GM19468 (cell line): ENCODE data around the gene KLHL3.

ENCODE experiments used
- ATAC-seq: cut with Tn5 transposase; IDR thresholded peaks from one replicate; pipeline ENCODE4 v1.9.1; 2021; ENCODE audit warnings: mild to moderate bottlenecking, moderate library complexity, moderate number of reproducible peaks; ENCODE audit not compliant: unreplicated experiment; ENCODE audit errors: extremely low read depth

KLHL3 gene

GRCh38 chr5:137712139-137712667, 23.7 kb downstream of the KLHL3 start:
- ATAC-seq: no peak

GRCh38 chr5:137710086-137710485, 25.8 kb downstream of the KLHL3 start:
- no peak for ATAC-seq

DNA sequence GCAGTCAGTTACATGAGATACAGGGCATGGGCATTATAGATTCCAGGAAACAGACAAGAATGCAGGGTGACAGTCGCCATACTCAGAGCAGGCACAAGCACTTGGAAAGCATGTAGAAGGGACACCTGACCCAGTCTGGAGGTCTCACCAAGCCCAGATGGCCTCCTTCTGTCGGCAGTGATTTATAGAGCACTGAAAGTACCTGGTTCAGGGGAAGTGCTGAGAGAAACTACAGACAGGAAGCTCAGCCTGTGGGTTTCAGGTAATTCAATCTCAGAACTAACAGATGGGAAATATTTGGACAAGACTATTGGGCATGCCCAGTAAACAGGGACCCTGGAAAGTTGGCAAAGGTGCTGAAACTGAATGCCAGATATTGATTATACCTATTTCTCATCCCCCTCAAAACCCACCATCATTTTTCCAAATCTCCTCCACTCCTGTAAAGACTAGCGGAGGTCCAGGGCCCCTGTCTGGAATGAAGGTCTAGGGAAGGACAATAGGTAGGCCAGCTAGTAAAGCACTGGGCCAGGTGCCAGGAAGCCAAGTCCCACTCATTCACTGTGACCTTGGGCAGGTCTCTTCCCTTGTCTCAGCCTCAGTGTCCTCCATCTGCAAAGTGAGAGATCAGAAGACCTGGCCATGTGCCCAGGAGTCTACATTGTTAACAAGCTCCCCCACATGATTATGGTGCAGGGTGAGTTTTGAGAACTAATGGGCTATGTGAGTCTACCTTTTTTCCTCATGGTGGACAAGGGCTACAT, 26.9 kb downstream of the KLHL3 start:
- no peak for ATAC-seq

DNA sequence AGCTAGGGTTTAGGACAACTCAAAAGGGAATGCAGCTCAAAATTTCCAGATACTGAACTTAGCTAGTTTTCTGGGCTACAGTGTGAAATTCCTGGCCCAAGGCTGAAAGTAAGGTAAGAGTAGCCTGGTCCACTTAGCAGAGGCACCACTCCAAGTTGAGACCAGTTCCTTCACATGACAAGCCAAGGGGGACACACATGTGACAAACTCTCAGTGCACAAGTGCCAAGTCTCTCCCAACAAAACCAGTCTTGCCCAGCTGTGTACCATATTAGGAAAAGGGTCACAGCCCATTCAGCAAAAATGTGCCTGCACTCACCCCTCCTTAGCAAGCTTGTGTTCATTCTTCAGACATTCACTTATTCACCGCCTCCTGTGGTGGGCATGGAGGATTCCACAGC, 27.8 kb downstream of the KLHL3 start:
- no peak for ATAC-seq

DNA sequence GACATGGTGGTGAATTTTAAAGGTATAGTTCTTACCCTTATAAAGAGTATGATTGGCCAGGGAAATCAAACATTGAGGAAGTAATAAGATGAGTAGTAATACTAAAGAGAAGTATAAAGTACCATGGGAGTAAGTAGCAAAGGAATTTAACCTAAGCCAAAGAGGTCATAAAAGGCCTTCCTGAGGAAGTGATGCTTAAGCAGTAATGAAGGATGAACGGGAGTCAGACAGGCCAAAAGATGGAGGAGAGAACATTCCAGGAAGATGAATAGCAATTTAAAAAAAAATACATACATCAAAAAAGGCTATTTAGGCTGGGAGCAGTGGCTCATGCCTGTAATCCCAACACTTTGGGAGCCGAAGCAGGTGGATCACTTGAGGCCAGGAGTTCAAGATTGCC, 29.0 kb downstream of the KLHL3 start:
- no peak for ATAC-seq

- no peak for ATAC-seq
These were observed 30.8 kb downstream of the KLHL3 start for GRCh38 chr5:137705106-137705505.

- ATAC-seq: no peak
These were observed 32.3 kb downstream of the KLHL3 start for GRCh38 chr5:137703565-137703964.

GRCh38 chr5:137700282-137700680, 35.6 kb downstream of the KLHL3 start:
- ATAC-seq: no peak

DNA sequence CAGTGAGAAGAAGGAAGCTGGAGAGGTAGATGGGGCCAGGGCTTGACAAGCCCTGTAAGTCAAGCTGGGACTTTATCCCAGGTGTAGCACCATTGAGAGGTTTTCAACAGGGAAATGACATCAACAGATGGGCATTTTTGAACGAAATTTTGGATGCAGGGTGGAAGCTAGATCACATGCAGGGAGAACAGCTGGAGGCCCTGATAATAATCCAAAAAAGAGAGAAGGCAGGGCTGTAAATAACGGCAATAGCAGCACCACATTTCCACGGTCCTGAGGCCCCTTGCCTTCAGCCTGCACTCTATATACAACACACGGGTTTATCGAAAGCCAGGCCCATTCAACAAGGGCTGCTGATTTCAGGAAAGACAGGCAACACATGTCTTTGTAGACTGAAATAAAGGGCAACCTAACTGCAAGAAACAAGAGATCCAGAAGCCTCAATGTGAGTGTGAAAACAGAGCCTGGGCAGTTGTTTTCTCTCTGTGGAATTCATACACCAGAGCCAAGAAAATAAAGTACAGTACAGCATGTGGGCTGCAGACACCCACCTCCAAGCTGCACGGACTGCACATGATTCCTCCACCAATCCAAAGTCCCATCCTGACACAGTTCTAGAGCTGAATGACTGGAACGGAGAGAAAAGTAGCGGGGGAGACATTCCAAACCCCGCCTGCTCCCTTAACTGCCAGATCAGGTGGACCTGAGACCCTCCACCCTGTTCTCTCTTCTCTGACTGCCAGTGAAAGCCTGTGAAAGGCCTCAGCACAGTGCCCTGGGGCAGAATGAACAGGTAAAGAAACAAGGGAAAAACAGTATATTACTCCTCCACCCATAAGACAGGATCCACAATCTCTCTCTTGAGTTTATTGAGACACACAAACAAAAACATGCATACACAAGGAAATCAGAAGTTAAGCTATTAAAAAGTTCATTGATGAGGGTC, 36.3 kb downstream of the KLHL3 start:
- no peak for ATAC-seq

GRCh38 chr5:137696481-137696880, 39.4 kb downstream of the KLHL3 start:
- no peak for ATAC-seq

- ATAC-seq: no peak
These were observed 40.0 kb downstream of the KLHL3 start for GRCh38 chr5:137695651-137696428.

GRCh38 chr5:137693951-137694721, 41.8 kb downstream of the KLHL3 start:
- ATAC-seq: no peak

- no peak for ATAC-seq
These were observed 42.5 kb downstream of the KLHL3 start for GRCh38 chr5:137693307-137693950.

- ATAC-seq: no peak
These were observed 46.6 kb downstream of the KLHL3 start for GRCh38 chr5:137689306-137689705.

DNA sequence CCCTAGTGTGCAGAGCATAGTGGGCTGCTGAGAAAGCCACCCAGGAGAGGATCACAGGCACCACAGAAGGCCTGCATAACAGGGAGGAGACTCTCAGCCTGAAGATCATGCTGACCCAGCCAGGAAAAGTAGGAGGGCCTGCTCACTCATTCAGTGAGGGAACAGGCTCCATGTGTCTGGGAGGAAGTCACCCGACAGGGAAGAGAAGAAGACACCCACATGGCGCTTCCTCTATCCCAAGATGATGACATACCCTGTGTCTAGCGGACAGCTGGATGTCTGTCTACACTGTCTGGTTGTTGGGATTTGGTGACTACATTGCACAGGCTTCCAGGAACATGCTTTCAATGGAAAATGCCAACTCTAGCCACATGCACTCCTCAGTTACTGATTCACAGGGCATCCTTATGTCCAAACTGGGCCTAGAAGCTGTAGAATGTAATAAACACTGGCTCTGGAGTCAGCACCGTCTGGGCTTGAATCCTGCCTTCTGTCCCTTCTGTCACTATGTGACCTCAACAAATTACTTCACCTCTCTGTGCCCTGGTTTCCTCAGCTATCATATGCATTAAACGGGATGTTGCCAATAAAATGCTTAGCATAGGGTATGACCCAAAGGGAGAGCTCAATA, 47.6 kb downstream of the KLHL3 start:
- no peak for ATAC-seq

GRCh38 chr5:137684761-137685160, 51.1 kb downstream of the KLHL3 start:
- no peak for ATAC-seq

- ATAC-seq: no peak
These were observed 54.7 kb downstream of the KLHL3 start for GRCh38 chr5:137681191-137681590.

DNA sequence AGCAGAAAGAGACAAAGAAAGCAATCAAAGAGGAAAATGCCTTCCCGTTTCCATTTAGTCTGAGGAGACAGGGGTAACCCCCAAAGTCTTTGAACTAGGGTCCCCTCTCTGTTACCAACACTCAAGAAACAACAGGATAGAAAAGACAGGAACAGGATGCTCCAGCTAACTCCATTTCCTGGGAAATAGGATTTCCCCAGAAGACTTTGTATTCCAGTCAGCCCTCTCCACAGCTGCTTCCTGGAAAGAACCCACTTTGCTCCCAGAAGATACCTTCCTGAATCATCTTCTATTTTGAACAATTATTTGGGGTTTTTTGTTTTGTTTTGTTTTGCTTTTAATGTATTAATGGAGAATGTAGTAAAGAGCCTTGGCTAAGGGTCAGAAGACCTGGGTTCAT, 56.0 kb downstream of the KLHL3 start:
- ATAC-seq: no peak

GRCh38 chr5:137679195-137679594, 56.7 kb downstream of the KLHL3 start:
- no peak for ATAC-seq
